HAP-1 (cell line): ENCODE measurements around the gene FAM110C.
"Not testable (repeated sequence)": the region's sequence is repeated elsewhere in the genome, so short reads cannot be mapped to it uniquely, and the experiment has no call there.

Experiments used
- DNase-seq, 2 experiments: peaks; one replicate each; pipeline ENCODE4 v3.0.0-alpha.2; 2016 to 2020; ENCODE audit warnings: low spot score in 2 of 2
- H3K27me3 ChIP-seq: fragments of 250-450 bp; sonication (Bioruptor Pico); 2 replicates; pipeline ENCODE4 v1.5.1; 2020; ENCODE audit warnings: low read depth, mild to moderate bottlenecking, moderate library complexity
- H3K36me3 ChIP-seq: fragments of 250-450 bp; sonication (Bioruptor Pico); replicated peaks from 2 replicates; pipeline ENCODE4 v1.5.1; 2020; ENCODE audit warnings: mild to moderate bottlenecking
- H3K4me1 ChIP-seq: fragments of 250-450 bp; sonication (Bioruptor Pico); 2 replicates; pipeline ENCODE4 v1.5.1; 2020; ENCODE audit warnings: mild to moderate bottlenecking
- H3K4me3 ChIP-seq: fragments of 250-450 bp; sonication (Bioruptor Pico); 2 replicates; pipeline ENCODE4 v1.5.1; 2020; ENCODE audit warnings: mild to moderate bottlenecking, moderate library complexity
- H3K9me3 ChIP-seq: fragments of 250-450 bp; sonication (Bioruptor Pico); 2 replicates; pipeline ENCODE4 v1.5.1; 2020; ENCODE audit warnings: mild to moderate bottlenecking, moderate library complexity
- in situ Hi-C: fragments of 300-500 bp; cut with MboI; formaldehyde crosslinking; loops from 3 replicates; pipeline ENCODE4 v1.14.3; 2020; ENCODE audit warnings: low sequenced_read_pairs, inconsistent platforms, mixed read lengths

Gene FAM110C

GRCh38 chr2:46471-47345 lies at the start of gene FAM110C:
Gene FAM110C, minus strand, starts transcription at chr2:46505. Its CDS starts 120 bp downstream, at chr2:46385.
- Histone ChIP-seq H3K27me3 (peaks cover 6% of the 10 kb centered on the region), H3K4me3 (peak within 1 kb of the TSS; percentile 17), H3K9me3 (no peaks in the 10 kb centered on the region), H3K36me3 (no peaks in the 10 kb centered on the region), H3K4me1 (no peaks in the 10 kb centered on the region)
- in situ Hi-C loops, result no loop called here
- peak in 1 of 2 experiments; percentile 26 for DNase-seq

GRCh38 chr2:92326-92725 lies 46.0 kb upstream of the FAM110C start:
- in situ Hi-C loops, result no loop called here

GRCh38 chr2:90645-91312 lies 44.5 kb upstream of the FAM110C start:
- Histone ChIP-seq H3K4me3 (no peak overlapping the region), H3K36me3 (no peaks in the 10 kb centered on the region), H3K27me3 (no peaks in the 10 kb centered on the region), H3K4me1 (no peaks in the 10 kb centered on the region), H3K9me3 (no peaks in the 10 kb centered on the region)
- in situ Hi-C loops, result no loop called here
- DNase-seq, result no peak

More at GRCh38 chr2:92326-92725, 46.0 kb upstream of the FAM110C start:
- H3K27me3 ChIP-seq, result no peaks in the 10 kb centered on the region
- no peaks in the 10 kb centered on the region for H3K36me3 ChIP-seq
- no peak overlapping the region for H3K4me3 ChIP-seq
- DNase-seq, result no peak
- H3K4me1 ChIP-seq, result no peaks in the 10 kb centered on the region
- no peaks in the 10 kb centered on the region for H3K9me3 ChIP-seq

GRCh38 chr2:85761-86160 lies 39.5 kb upstream of the FAM110C start:
- Histone ChIP-seq H3K36me3 (no peaks in the 10 kb centered on the region), H3K4me3 (no peak overlapping the region), H3K27me3 (no peaks in the 10 kb centered on the region), H3K4me1 (no peaks in the 10 kb centered on the region), H3K9me3 (no peaks in the 10 kb centered on the region)
- in situ Hi-C loops, result no loop called here
- DNase-seq, result no peak

- no peak for DNase-seq
- no peaks in the 10 kb centered on the region for H3K4me1 ChIP-seq
- no peaks in the 10 kb centered on the region for H3K27me3 ChIP-seq
- in situ Hi-C loops, result no loop called here
- H3K4me3 ChIP-seq, result no peak overlapping the region
- H3K9me3 ChIP-seq, result no peaks in the 10 kb centered on the region
- no peaks in the 10 kb centered on the region for H3K36me3 ChIP-seq
Measured at GRCh38 chr2:84121-84520, 37.8 kb upstream of the FAM110C start.

GRCh38 chr2:80971-81736 lies 34.8 kb upstream of the FAM110C start:
- DNase-seq, result no peak
- H3K4me3 ChIP-seq, result no peak overlapping the region
- in situ Hi-C loops, result no loop called here
- no peaks in the 10 kb centered on the region for H3K9me3 ChIP-seq
- no peaks in the 10 kb centered on the region for H3K27me3 ChIP-seq
- no peaks in the 10 kb centered on the region for H3K4me1 ChIP-seq
- no peaks in the 10 kb centered on the region for H3K36me3 ChIP-seq

- H3K36me3 ChIP-seq, result no peaks in the 10 kb centered on the region
- no peaks in the 10 kb centered on the region for H3K4me1 ChIP-seq
- DNase-seq, result no peak
- H3K4me3 ChIP-seq, result no peak overlapping the region
- H3K9me3 ChIP-seq, result no peaks in the 10 kb centered on the region
- in situ Hi-C loops, result no loop called here
- H3K27me3 ChIP-seq, result no peaks in the 10 kb centered on the region
Measured at GRCh38 chr2:80378-80777, 34.1 kb upstream of the FAM110C start.

GRCh38 chr2:71309-72035 lies 25.2 kb upstream of the FAM110C start:
- Histone ChIP-seq H3K9me3 (no peaks in the 10 kb centered on the region), H3K4me3 (no peak overlapping the region), H3K36me3 (no peaks in the 10 kb centered on the region), H3K4me1 (no peaks in the 10 kb centered on the region), H3K27me3 (no peaks in the 10 kb centered on the region)
- DNase-seq, result no peak
- in situ Hi-C loops, result no loop called here

- H3K4me1 ChIP-seq, result no peaks in the 10 kb centered on the region
- no peak overlapping the region for H3K4me3 ChIP-seq
- H3K36me3 ChIP-seq, result no peaks in the 10 kb centered on the region
- H3K27me3 ChIP-seq, result no peaks in the 10 kb centered on the region
- no peak for DNase-seq
- in situ Hi-C loops, result no loop called here
- H3K9me3 ChIP-seq, result no peaks in the 10 kb centered on the region
Measured at GRCh38 chr2:69366-70344, 23.4 kb upstream of the FAM110C start.

GRCh38 chr2:68637-69036 lies 22.3 kb upstream of the FAM110C start:
- H3K9me3 ChIP-seq, H3K36me3 ChIP-seq, H3K4me3 ChIP-seq, H3K4me1 ChIP-seq, H3K27me3 ChIP-seq, DNase-seq, in situ Hi-C loops: not testable (repeated sequence)

- no peak for DNase-seq
- in situ Hi-C loops, result no loop called here
- Histone ChIP-seq H3K36me3 (no peaks in the 10 kb centered on the region), H3K4me1 (no peaks in the 10 kb centered on the region), H3K27me3 (no peaks in the 10 kb centered on the region), H3K4me3 (no peak overlapping the region), H3K9me3 (no peaks in the 10 kb centered on the region)
Measured at GRCh38 chr2:66853-67252, 20.5 kb upstream of the FAM110C start.

- Histone ChIP-seq H3K36me3 (no peaks in the 10 kb centered on the region), H3K27me3 (no peaks in the 10 kb centered on the region), H3K9me3 (no peaks in the 10 kb centered on the region), H3K4me3 (no peak overlapping the region), H3K4me1 (no peaks in the 10 kb centered on the region)
- in situ Hi-C loops, result no loop called here
- DNase-seq, result no peak
Measured at GRCh38 chr2:65121-65520, 18.8 kb upstream of the FAM110C start.
